Activated effector memory CD4-positive, alpha-beta T cell treated with Interleukin-2 at 50 U/mL for 16 hours (primary cell): Measurements from ENCODE around the gene HNRNPH3.

ENCODE experiments used
- DNase-seq: peaks from one replicate; pipeline ENCODE4 v3.0.0-alpha.2; 2020

HNRNPH3 gene

GRCh38 chr10:68332259-68333057 lies 594 bp downstream of the HNRNPH3 start, which contains the start of gene PBLD:
TSS of gene PBLD (minus strand) at chr10:68332928. CDS start at chr10:68306844, 26,084 bp downstream.
- DNase-seq, result peak; percentile 47

- no peak for DNase-seq
These were observed 1.2 kb downstream of the HNRNPH3 start for GRCh38 chr10:68333058-68333395.

DNA sequence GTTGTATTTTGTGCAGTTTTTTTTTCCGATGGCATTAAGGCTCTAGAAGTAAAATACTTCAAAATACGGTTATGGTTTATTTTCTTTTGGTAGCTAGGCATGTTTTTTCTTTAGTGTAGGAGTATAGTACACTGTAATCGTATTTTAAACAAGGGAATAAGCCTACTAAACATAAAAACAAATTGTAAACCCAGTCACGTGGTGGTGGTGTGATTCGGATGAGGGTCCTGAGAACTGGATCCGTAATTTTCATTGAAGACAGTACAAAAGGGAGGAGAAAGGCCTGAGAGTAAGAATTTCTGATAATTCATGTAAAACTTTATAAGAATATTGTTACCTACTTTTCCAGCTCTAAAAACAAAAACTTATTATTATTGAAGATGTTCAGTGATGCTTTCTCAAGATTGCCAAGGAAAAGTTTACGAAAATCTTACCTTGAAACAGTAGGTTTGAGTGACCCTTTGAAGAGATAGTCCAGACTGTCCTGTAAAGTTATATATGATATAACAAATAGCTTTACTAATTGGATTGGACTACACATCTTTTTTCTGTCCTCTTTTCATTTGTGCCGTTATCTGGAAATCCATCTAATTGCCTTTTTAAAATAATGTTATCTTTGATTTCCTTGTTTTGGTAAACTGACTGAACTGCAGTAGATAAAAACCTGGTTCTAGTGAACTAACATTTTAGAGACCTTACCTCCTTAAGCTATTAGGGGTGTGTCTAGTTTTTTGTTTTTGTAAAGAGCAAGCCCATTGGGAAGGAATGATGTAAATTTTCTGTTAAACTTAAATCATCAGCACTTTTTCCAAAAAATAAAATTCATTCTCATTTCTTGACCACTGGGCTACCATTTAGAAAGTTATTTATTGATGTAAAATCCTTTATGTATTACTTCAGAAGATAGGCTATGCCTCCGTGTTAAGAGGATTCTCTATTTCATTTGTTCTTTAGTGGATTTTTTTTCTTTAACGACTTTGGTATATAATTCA lies 1.9 kb downstream of the HNRNPH3 start:
- no peak for DNase-seq

- DNase-seq, result no peak
These were observed 3.0 kb downstream of the HNRNPH3 start for GRCh38 chr10:68334672-68335467.

DNA sequence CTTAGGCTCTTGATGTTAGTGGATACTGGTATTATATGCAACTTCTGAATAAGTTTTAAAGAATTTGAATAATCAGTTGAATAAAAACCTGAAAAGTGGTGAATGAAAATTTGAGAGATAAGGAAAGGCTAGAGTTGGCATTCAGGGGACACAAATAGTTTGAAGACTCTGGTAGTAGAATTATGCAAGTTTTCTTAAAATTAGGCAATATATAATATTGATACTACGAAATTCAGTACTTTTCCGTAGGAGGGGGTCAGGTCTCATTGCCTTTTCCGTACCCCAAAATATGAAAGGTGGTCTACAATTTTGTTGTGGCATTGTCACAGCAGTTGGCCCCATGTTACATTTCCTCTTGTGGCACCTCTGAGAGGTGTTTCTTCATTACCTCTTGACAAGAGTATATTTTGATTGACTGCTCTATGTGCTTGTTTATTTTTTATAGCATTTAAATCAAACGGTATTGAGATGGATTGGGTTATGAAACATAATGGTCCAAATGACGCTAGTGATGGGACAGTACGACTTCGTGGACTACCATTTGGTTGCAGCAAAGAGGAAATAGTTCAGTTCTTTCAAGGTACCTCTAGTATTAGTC lies 5.0 kb downstream of the HNRNPH3 start:
- DNase-seq, result no peak

DNA sequence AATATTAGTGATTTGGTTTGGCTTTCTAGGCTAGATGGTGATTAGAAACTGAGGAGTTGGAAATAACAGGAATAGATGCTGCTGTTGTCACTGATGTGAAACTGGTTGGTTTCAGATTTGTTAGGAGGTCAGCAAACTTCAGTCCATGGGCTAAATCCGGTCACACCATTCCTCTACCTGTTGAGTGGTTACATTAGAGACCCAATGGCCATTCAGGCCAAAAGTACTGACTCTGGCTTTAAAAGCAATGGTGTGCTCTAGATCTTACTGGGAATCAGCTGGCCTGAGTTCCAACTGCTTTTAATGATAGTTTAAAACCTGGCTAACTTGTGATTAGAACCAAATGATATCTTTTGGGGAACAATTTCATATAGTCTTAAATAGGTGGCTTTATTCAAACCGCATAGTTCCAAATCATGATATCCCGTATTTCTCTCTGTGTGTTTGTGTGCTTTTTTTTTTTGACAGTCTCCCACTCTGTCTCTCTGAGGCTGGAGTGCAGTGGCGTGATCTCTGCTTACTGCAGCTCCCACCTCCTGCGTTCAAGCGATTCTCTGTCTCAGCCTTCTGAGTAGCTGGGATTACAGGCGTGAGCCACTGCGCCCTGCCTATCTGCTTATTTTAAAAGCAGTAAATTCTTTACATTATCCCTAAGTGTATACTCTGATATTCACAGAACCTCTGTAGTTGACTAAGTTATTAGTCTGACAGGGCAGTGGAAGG lies 8.7 kb downstream of the HNRNPH3 start:
- no peak for DNase-seq

DNA sequence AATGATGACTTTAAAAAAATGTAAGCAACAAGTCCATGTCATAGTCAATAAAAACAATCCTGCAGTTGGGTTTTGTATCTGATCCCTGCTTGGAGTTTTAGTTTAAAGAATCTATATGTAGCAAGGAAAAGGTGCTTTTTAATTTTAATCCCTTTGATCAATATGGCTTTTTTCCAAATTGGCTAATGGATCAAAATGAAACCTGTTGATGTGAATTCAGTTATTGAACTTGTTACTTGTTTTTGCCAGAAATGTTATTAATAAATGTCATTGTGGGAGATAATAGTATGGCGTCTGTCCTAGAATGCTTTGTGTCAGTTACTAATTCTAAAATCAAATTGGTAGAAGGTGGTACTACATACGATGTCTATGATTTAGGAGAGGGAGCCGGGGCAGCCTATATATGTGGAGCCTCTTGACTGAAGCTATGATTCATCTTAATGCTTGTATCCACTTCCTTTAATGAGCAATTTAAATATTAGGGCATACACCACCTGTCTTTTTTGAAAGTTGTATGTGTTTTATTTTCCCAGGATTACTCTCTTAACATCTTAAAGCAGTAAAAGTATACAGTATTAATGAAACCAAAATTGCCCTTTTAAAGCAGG lies 11.1 kb downstream of the HNRNPH3 start:
- DNase-seq, result no peak

DNA sequence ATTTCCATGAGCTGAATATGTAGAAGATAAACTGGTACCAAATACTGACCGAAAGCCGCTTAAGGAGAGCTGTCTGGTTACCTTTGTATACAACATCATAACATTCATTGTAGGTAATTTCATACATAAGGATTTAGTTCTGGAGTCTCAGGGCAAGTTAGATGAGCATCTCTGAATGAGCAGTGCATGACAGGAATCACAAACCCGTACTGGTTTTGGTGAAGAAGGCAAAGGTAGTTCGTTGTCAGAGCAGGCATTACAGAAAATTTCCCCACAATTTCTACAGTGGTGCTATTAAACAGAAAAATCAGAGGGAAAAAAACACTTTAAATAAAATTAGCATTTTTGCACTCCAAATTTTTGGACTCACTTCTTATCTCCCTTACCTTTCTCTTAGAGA lies 13.8 kb downstream of the HNRNPH3 start:
- no peak for DNase-seq

- no peak for DNase-seq
These were observed 14.9 kb downstream of the HNRNPH3 start for GRCh38 chr10:68346774-68347173.

GRCh38 chr10:68348265-68348741 lies 16.4 kb downstream of the HNRNPH3 start:
- peak; percentile 18 for DNase-seq

- DNase-seq, result no peak
These were observed 21.7 kb downstream of the HNRNPH3 start for GRCh38 chr10:68353537-68353936.

- no peak for DNase-seq
These were observed 27.3 kb downstream of the HNRNPH3 start for GRCh38 chr10:68359189-68359588.

DNA sequence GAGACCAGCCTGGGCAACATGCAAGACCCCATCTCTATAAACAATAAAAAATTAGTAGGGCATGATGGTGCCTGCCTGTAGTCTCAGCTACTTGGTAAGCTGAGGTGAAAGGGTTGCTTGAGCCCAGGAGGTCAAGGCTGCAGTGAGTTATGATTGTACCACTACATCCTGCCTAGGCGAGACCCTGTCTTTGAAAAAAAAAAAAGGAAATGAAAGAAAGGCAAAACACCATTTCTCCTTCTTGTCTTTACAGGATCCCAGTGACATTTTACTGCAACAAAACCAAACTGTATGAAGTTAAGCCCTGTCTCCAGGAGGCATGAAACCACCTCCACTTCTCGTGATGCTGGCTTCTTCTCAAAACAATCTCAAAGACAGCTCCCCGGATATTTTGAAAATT lies 30.7 kb downstream of the HNRNPH3 start:
- no peak for DNase-seq

DNA sequence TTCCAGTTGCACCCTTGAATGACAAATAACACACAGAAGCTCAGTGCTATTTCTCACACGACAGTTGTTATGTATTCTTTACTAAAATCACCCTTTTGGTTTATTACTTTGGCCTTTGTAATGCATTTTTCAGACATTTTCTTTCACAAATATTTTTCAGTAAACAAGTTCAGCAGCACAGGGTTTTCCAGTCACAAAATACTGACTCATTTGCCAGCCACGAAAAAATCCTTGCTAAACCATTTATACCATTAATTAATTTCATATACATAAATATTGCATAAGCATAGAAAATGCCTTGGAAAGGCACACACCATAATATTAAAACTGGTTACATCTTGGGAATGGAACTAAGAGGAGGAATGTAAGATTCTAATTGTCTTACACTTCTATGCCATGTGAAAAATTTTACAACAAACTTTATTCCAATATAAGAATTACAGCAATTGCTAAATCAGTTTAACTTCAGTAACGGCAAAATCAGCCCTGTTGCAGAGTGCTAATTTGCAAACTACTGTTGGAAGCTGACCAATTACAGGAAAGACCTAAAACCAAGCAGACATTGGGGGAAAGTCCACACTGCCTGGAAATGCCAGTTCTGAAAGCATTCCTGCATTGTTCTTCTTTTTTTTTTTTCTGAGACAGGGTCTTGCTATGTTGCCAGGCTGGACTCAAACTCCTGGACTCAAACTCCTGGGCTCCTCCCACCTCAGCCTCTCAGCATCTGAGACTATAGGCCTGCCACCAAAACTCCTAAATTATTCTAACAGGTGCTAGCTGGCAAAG lies 32.4 kb downstream of the HNRNPH3 start:
- DNase-seq, result no peak

DNA sequence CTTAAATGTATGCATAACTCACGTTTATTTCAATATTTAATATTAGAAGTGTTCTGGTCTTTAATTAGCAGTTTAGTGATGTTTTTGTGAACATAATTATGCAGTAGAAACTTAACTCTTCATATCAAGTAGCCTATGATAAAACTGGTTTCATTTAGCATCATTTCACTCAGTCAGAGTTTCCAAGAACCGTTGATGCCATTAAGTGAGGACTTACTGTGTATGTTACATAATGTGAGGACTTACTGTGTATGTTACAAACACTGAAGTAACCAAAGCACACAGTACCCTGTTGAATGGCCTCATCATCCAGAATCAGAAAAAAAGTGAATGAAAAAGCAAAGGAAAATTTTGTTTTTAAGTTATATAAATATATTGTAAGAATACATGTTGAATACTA lies 33.7 kb downstream of the HNRNPH3 start:
- no peak for DNase-seq

GRCh38 chr10:68366600-68366999 lies 34.7 kb downstream of the HNRNPH3 start:
- DNase-seq, result no peak

- DNase-seq, result no peak
These were observed 35.3 kb downstream of the HNRNPH3 start for GRCh38 chr10:68367121-68367520.

DNA sequence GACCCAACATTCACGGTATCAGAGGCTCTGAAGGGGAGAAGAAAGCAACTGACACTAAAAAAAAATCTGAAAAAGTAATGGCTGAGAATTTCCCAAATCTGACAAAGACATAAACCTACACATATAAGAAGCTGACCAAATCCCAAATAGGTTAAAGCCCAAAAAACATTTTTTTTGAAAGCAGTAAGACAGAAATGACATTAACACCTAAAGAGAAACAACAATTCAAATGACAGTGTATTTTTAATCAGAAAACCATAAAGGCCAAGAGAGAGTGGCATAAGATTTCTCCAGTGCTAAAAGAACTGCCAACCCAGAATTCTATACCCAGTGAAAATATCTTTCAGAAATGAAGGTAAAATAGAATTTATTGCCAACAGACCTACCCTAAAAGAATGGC lies 39.7 kb downstream of the HNRNPH3 start:
- no peak for DNase-seq

- no peak for DNase-seq
These were observed 53.9 kb downstream of the HNRNPH3 start for GRCh38 chr10:68385740-68386139.
